Ascending aorta (tissue), 2 donors: ENCODE data around the gene C11orf98. TPM values are rescaled to one million over a fixed set of nuclear protein-coding genes. Genes with fewer than 3 reads are reported as not detected.
"Not testable (repeated sequence)": the region's sequence is repeated elsewhere in the genome, so short reads cannot be mapped to it uniquely, and the experiment has no call there.

Experiments
- DNase-seq, 2 donors: peaks; one replicate each; pipeline ENCODE4 v3.0.0-alpha.2; 2019; ENCODE audit warnings: low spot score in 2 of 2
- H3K27ac ChIP-seq, 2 donors: fragments of 200-600 bp; sonication (generic); one replicate each; pipeline ENCODE4 v1.5.1; 2016 to 2017; ENCODE audit warnings: mild to moderate bottlenecking in 1 of 2
- H3K27me3 ChIP-seq: fragments of 200-600 bp; sonication (generic); one replicate; pipeline ENCODE4 v1.5.1; 2017
- H3K36me3 ChIP-seq, 2 donors: fragments of 200-600 bp; sonication (generic); one replicate each; pipeline ENCODE4 v1.5.1; 2016
- H3K4me1 ChIP-seq, 2 donors: fragments of 200-600 bp; sonication (generic); one replicate each; pipeline ENCODE4 v1.5.1; 2016 to 2017; ENCODE audit warnings: mild to moderate bottlenecking in 1 of 2
- H3K4me3 ChIP-seq, 2 donors: fragments of 200-600 bp; sonication (generic); one replicate each; pipeline ENCODE4 v1.5.1; 2016 to 2017; ENCODE audit warnings: mild to moderate bottlenecking in 1 of 2
- H3K9me3 ChIP-seq, 2 donors: fragments of 200-600 bp; sonication (generic); one replicate each; pipeline ENCODE4 v1.5.1; 2016
- intact Hi-C: fragments of 100-400 bp; cut with DNase I; formaldehyde crosslinking; loops from one replicate; pipeline ENCODE4 v1.15.1; 2023
- total RNA-seq: library from RNA; depleted of rRNA; stranded (reverse); fragments of >200 nt; gene quantifications from one replicate; pipeline ENCODE4 v1.1.0, GENCODE V29; 2016
- TF ChIP-seq, protein P1 (sequence below), 3 experiments: fragments of 200-600 bp in 2 of 3; fragments of 450-650 bp in 1 of 3; sonication (generic) in 2 of 3; IDR thresholded peaks; one replicate each; pipeline ENCODE4 v1.5.1; 2016 to 2019; ENCODE audit warnings: antibody characterized with exemption in 3 of 3, mild to moderate bottlenecking in 1 of 3, moderate library complexity in 1 of 3

C11orf98 gene
- total RNA-seq, 1 donor from 2014 or later: 49.8 TPM

GRCh38 chr11:62652161-62653006 lies 12.6 kb downstream of the C11orf98 start:
- TF ChIP-seq, protein P1, sequence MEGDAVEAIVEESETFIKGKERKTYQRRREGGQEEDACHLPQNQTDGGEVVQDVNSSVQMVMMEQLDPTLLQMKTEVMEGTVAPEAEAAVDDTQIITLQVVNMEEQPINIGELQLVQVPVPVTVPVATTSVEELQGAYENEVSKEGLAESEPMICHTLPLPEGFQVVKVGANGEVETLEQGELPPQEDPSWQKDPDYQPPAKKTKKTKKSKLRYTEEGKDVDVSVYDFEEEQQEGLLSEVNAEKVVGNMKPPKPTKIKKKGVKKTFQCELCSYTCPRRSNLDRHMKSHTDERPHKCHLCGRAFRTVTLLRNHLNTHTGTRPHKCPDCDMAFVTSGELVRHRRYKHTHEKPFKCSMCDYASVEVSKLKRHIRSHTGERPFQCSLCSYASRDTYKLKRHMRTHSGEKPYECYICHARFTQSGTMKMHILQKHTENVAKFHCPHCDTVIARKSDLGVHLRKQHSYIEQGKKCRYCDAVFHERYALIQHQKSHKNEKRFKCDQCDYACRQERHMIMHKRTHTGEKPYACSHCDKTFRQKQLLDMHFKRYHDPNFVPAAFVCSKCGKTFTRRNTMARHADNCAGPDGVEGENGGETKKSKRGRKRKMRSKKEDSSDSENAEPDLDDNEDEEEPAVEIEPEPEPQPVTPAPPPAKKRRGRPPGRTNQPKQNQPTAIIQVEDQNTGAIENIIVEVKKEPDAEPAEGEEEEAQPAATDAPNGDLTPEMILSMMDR (IDR thresholded peaks at IDR 0.05): no peak
- Histone ChIP-seq H3K9me3 (no peaks in the 10 kb centered on the region), H3K36me3 (peaks cover 19 to 22% of the 10 kb centered on the region in 2 donors), H3K27me3 (no peaks in the 10 kb centered on the region), H3K4me1 (peaks cover 0 to 15% of the 10 kb centered on the region in 2 donors), H3K27ac (peak overlapping the region; percentile 93 to 94), H3K4me3 (peak overlapping the region; percentile 78 to 96)
- no peak for DNase-seq
- intact Hi-C loops: loop anchor here (1.0 to 2.0 kb wide), 5 partner anchors 13 to 54 kb away; partner anchors contain the start of genes BSCL2, C11orf98, CSKMT and EML3

GRCh38 chr11:62650283-62650682 lies 14.7 kb downstream of the C11orf98 start:
- DNase-seq, H3K4me3 ChIP-seq, H3K27ac ChIP-seq, intact Hi-C loops, H3K27me3 ChIP-seq, H3K9me3 ChIP-seq: not testable (repeated sequence)
- peaks cover 4 to 24% of the 10 kb centered on the region in 2 donors for H3K4me1 ChIP-seq
- peaks cover 19 to 22% of the 10 kb centered on the region in 2 donors for H3K36me3 ChIP-seq

DNA sequence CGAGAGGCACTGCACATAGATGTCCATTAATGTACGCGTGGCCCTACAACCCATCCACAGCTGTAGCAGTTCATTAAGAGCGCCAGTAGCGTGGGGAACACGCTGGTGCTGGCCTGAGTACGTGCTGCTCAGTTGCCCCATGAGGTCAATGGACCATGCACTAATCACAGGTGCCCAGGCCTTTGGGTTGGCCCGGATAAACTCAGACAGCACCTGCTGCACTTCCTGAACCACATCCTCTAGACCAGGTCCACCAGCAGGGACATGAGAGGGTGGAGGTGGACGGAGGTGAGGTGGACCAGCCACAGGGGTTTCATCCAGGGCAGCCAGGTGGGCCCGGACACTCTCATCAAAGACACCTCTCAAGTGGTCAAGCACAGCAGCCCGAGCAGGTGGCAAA lies 15.5 kb downstream of the C11orf98 start:
- no peak for DNase-seq
- Histone ChIP-seq H3K4me1 (peaks cover 4 to 29% of the 10 kb centered on the region in 2 donors), H3K9me3 (no peaks in the 10 kb centered on the region), H3K36me3 (peaks cover 19 to 23% of the 10 kb centered on the region in 2 donors), H3K27ac (no peak overlapping the region), H3K27me3 (no peaks in the 10 kb centered on the region), H3K4me3 (no peak overlapping the region)
- TF ChIP-seq, protein P1 (IDR thresholded peaks at IDR 0.05): no peak
- intact Hi-C loops: loop anchor here (5.0 kb wide), 1 partner anchor 47 kb away; the partner anchor contains the start of gene MTA2

DNA sequence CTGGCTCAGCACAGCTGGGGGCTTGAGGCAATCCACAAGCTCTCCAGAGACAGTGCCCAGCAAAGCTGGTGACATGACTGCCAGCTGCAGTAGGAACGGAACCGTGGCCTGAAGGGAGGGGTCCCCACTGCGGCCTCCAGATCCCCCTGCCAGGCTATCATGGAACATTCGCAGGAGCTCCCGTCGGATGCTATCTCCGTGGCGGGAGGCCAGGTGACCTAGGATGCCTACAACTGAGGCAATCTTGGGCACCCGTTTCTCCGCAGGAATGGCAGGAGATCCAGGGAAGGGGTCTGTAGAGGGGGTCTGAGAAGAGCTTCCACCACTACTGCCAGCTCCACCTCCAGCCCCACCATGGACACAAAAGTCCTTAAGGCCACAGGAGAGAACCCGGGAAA lies 16.0 kb downstream of the C11orf98 start:
- Histone ChIP-seq H3K9me3 (no peaks in the 10 kb centered on the region), H3K27me3 (no peaks in the 10 kb centered on the region), H3K27ac (no peak overlapping the region), H3K4me1 (peaks cover 4 to 29% of the 10 kb centered on the region in 2 donors), H3K36me3 (peaks cover 19 to 26% of the 10 kb centered on the region in 2 donors), H3K4me3 (no peak overlapping the region)
- TF ChIP-seq, protein P1 (IDR thresholded peaks at IDR 0.05): no peak
- DNase-seq: no peak
- intact Hi-C loops: loop anchor here (5.0 kb wide), 1 partner anchor 47 kb away; the partner anchor contains the start of gene MTA2

- H3K4me1 ChIP-seq: peaks cover 4 to 29% of the 10 kb centered on the region in 2 donors
- DNase-seq: no peak
- H3K9me3 ChIP-seq: no peaks in the 10 kb centered on the region
- H3K36me3 ChIP-seq: peaks cover 20 to 26% of the 10 kb centered on the region in 2 donors
- H3K27me3 ChIP-seq: no peaks in the 10 kb centered on the region
- intact Hi-C loops: loop anchor here (5.0 kb wide), 1 partner anchor 46 kb away; the partner anchor contains the start of gene MTA2
- no peak overlapping the region for H3K4me3 ChIP-seq
- H3K27ac ChIP-seq: no peak overlapping the region
- TF ChIP-seq, protein P1 (IDR thresholded peaks at IDR 0.05): no peak
These were observed 16.6 kb downstream of the C11orf98 start for GRCh38 chr11:62648185-62648966.
